HG03342 (cell line): ENCODE results near the gene KCNIP3.
"Not testable (repeated sequence)": the region's sequence is repeated elsewhere in the genome, so short reads cannot be mapped to it uniquely, and the experiment has no call there.

Source experiments
- ATAC-seq: cut with Tn5 transposase; IDR thresholded peaks from one replicate; pipeline ENCODE4 v1.9.1; 2021; ENCODE audit warnings: mild to moderate bottlenecking, moderate library complexity; ENCODE audit not compliant: unreplicated experiment

KCNIP3 gene

DNA sequence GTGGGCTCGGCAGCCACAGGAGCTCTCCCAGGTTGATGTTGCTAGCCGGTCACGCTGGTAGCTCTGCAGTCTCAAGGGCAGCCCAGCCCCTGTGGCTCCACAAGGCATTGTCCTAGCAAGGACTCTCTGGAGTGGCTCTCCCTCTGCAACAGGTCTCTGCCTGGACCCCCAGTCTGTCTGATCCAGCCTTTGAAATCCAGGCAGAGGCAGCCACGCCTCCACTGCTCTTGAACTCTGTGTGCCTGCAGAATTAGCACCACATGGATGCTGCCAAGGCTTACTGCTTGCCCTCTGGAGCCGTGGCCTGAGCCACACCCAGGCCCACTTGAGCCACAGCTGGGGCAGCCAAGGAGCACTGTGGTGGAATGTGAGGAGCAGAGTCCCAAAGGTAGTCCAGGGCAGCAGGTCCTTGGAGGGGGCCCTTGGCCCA is 62.4 kb downstream of the KCNIP3 start:
- no peak for ATAC-seq

DNA sequence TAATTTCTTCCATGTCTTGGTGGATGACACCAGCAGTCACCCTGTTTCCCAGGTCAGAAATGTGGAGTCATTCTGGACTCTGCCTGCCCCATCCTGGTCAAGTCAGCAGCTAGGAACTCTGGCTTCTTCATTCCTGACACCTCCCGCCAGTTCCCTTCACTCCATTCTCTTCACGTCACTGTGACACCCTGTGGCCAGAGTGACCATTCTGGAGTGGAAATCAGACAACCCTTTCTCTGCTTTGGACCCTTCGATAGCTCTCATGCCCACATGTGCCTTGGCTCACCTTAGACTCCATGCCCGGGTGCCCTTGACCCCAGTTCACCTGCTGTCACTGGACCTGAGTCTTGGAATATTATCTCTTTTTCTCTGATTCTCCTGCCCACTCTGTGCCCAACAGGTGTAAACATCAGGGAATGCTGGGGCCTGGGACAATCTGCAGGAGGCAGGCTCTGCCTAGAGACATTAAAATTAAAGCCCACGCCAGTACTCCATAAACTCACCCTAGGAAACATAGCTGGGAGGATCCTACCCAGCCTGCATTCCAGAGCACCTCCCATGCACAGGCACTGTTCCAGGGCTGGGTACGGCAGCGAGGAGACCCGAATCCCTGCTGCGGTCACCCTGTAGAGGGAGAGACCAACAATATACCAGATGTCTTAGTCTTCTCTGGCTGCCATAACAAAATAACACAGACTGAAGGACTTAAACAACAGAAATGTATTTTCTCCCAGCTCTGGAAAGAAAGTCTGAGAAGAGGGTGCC is 64.3 kb downstream of the KCNIP3 start:
- ATAC-seq = no peak

DNA sequence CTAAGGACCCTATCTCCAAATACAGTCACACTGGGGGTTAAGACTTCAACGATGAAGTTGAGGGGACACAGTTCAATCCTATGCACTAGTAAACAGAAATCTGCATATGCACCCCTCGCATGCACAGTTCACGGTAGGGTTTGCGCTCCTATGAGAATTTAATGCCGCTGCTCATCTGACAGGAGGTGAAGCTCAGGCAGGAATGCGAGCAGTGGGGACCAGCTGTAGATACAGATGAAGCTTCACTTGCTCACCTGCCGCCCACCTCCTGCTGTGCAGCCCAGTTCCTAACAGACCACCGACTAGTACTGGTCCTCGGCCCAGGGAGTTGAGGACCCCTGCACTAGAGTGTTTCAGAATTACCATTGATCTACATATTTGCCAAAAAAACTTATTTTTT is 65.3 kb downstream of the KCNIP3 start:
- no peak for ATAC-seq

DNA sequence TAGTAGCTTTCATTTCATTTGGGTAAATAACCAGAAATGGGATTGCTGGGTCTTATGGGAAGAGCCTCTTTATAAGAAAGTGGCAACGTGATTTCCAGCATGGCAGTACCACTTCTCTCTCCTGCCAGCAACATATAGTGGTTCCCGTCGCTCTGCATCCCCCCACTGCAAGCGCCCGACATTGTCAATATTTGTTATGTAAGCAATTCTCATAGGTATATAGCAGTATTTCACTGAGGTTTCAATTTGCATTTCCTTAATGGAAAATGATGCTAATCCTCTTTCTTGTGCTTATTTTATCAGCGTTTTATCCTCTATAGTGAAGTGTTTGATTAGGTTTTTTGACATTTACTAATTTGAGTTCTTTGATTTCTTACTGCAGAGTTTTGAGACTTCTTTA is 69.4 kb downstream of the KCNIP3 start:
- no peak for ATAC-seq

DNA sequence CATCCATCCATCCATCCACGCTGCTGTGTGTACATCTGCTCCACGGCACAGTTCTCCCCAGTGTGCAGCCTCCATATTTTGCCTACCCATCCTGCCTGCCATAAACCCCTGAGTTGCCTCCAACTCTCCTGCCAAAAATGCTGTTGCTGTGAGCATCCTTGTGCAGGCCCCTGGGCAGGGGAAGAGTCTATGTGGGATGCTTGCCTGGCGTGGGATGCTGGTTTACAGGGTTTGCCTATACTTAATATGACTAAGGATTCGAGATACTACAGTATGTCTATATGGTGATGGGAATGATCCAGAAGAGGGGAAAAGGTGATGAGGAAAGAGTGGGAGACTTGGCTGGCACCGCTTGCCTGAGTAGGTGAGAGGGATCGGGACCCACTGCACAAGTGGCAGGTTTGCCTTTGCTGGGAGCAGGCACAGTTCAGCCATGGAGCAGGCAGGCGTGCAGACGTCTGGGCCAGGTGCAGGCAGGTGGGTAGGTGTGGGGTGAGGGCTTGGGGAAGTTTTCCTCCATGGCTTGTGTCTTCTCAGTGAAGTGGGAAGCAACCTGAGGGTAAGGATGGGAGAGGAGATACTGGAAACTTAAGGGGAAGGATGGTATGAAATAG is 75.2 kb downstream of the KCNIP3 start:
- ATAC-seq = no peak

DNA sequence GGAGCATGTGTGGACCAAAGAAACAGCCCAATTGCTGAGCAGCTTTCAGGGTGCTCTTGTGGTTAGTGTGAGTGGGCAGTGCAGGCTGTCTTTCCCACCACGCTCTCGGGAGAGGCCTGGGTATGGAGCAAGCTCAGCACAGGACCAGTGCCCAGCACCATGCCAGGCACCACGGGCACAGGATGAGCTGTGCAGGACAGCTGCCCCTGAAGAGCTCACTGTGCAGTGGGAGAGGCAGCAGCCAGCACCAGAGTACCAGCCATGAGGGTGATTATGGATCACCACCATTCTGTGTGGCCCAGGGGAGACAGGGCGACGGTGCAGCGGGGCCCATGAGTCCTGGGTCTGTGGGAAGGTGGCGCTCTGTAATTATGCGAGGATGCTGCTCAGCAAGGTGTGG is 75.7 kb downstream of the KCNIP3 start:
- ATAC-seq = no peak

- no peak for ATAC-seq
These were observed 76.9 kb downstream of the KCNIP3 start for GRCh38 chr2:95374029-95374428.

DNA sequence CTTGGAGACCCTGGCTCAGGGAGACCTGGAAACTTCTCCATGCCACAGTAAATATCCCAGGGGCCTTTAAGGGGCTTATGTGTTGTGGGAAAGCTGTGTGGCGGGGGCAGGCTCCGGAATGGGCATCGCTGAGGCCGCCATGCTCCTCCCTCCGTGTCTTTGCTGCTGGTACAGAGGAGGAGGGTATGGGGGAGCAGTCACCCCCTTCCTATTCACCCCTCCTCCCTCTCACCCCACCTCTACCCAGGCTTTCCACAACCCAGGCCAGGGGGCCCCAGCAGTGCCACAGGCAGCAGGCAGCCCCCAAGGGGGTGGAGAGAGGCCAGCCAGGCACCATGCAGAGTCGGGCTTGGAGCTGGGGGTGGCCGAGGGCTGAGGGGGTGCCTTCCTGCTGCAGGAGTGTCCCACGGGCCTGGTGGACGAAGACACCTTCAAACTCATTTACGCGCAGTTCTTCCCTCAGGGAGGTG is 77.3 kb downstream of the KCNIP3 start:
- ATAC-seq = no peak

DNA sequence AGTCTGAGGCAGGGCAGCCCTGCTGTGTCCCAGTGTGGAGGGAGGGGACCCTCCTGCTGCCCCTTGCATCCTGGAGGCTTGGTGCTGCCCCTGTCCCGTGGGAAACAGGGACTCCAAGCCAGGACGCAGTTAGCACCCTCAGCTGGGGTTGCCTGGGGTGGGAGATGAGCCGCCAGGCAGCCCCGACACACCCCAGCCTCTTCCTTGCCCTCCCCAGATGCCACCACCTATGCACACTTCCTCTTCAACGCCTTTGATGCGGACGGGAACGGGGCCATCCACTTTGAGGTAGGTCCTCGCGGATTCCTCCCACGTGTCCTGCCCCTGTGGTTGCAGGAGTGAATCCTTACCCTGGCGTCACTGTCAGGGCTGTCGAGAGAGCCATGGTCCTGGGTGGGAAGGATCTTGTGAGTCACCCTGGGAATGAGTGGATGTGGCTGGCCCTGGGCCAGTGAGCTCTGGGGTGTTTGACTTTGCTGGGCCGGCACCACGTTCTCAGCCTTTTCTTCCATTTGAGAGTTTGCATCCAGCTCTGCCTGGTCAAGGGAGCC is 77.8 kb downstream of the KCNIP3 start:
- ATAC-seq = no peak

DNA sequence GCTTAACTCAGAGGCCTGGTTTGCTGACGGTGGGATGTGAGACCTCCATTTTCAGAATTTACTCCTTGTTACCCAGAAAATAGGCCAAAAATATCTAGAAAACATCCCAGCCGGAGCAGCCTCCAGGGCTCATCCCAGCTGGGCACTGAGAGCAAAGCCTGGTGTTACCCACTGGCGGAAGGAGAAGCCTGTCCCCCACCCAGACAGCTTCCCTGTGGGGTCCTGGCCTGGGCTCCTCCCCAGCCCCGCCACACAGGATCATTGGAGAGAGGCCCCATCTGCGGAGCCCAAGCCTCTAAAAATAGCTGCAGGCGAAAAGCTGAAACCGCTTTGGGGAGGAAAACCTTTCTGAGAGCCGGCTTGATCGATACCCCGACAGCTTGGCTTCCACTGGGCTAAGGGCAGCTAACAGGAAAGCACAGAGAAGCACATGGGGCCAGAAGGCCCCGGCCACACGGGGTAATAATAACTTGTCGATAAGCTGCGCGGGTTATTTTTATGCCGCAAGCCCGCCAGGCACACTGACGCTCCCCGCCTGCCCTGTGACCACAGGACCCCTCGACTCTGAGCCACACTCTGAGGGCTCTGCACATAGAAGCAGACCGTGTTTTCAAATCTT is 78.5 kb downstream of the KCNIP3 start:
- no peak for ATAC-seq

DNA sequence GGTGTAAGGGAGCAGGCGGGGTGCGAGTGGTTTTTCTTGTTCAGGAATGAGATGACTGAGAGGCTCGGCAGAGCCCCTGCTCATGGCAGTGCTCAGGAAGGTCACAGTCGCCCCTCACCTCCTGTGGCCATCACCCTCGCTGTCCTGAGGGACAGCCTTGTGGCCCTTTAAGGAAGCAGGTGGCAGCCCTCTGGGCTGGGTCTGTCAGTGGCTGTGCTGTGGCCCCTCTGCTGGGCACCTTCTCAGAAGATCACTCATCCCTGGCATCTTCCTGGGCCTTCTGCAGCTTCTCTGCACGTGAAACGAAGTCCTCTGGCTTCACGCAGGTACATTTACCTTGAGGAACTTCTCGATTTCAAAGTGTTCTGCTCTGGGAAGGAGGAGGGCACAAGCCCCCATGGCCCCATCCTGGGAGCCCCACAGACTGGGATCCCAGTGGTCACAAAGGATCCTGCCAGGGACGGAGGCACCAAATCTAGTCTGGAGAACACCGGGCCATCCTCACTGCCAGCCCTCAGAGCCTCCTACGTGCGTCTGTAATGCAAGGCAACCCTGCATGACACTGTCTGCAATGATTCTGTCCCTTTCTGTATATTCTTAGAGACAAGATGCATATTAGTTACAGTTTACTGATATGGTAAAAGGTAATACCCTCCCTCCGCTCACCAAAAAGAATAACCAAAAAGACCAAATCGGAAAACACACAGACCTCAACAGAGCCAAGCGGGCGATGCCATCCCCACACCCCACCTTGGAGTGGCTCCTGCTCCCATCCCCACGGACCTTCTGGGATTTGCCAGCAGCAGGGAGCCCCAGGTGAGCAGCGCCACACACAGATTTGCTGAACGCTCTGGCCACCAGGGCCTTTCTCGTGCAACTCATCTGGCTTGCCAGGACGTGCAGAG is 79.4 kb downstream of the KCNIP3 start:
- no peak for ATAC-seq

- no peak for ATAC-seq
These were observed 80.3 kb downstream of the KCNIP3 start for GRCh38 chr2:95377216-95378123.

DNA sequence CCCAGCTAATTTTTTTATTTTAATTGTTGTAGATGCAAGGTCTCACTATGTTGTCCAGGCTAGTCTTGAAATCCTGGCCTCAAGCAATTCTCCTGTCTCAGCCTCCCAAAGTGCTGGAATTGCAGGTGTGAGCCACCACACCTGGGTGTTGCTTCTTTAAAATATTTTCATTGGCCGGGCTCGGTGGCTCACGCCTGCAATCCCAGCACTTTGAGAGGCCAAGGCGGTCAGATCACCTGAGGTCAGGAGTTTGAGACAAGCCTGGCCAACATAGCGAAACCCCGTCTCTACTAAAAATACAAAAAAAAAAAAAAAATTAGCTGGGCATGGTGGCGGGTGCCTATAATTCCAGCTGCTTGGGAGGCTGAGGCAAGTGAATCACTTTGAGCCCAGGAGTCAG is 81.1 kb downstream of the KCNIP3 start:
- not testable (repeated sequence) for ATAC-seq

DNA sequence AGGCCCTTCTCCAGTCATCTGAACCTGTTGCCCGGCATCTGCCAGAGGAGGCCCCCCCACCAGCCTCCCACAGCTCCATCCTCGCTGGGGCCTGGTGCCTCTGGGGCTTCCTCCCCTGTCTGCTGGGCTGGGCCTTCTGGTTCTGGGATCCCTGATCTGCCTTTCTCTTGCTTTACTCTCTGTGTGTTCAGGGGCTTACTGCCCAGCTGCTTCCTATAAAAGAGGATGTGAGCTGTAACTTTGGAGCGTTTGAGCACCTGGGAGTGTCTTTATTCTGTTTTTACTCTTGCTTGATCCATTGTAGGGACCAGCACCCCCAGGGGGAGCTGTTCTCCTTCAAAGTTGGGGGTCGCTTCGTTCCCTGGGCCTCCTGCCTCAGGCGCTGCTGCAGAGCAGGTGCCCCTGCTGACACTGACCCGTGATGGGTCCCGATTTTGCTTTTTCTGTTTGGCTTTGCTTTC is 82.3 kb downstream of the KCNIP3 start:
- ATAC-seq = no peak

DNA sequence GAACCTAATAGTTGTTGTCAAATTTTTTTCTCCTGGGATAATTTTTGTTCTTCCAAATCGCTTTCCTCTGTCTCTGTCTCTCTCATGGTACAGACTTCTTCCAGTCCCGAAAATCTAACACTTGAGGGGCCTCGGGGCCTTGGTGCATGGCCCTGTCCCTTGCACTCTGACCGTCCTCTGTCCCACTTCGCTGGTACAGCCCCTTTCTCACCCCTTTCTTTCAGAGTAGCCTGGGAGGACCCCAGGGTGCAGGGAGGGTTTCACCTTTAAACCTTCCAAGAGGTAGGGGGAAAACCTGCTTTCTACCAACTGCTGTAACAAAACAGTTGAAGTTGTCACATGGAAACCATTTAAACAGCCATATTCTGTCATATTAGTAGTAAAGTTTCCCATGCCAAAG is 83.1 kb downstream of the KCNIP3 start:
- no peak for ATAC-seq

DNA sequence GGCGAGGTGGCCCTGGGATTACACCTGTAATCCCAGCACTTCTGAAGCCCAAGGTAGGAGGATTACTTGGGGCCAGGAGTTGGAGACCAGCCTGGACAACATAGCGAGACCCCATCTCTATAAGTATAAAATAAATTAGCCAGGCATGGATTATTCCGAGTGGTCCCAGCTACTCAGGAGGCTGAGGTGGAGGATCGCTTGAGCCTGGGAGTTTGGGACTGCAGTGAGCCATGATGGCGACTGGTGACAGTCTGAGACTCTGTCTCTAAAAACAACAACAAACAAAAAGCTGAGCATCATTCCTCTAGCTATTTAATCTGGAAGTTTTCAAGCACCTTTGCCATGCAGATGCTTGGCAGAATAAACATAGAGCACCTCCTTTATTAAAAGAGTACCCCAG is 83.6 kb downstream of the KCNIP3 start:
- no peak for ATAC-seq

- no peak for ATAC-seq
These were observed 84.4 kb downstream of the KCNIP3 start for GRCh38 chr2:95381212-95382191.

DNA sequence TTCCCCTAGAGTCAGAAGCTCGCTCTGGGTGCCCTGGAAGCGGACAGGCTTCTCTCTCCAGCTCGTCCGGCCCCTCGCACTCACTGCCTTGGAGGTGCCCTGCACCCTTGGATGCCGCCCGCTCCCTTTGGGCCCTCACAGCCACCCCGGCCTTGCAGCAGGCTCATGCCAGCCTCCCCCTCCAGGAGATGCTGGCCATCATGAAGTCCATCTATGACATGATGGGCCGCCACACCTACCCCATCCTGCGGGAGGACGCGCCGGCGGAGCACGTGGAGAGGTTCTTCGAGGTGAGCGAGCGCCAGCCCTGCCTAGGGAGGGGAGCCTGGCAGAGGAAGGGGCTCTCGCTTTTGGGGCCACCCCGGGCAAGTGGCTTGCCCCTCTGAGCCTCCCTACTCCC is 85.0 kb downstream of the KCNIP3 start:
- ATAC-seq = no peak
